Fibroblast of peridontal ligament (primary cell): ENCODE measurements around the gene F8A1.
"Not testable (repeated sequence)": the region's sequence is repeated elsewhere in the genome, so short reads cannot be mapped to it uniquely, and the experiment has no call there.

Experiments used
- DNase-seq: peaks from one replicate; pipeline ENCODE4 v3.0.0-alpha.2; 2010; ENCODE audit errors: extremely low read depth

F8A1 gene

GRCh38 chrX:154886069-154886788, at the start of gene F8A1:
Gene F8A1, plus strand, starts transcription at chrX:154886355. Its CDS starts 20 bp downstream, at chrX:154886375.
- not testable (repeated sequence) for DNase-seq

- DNase-seq = peak; percentile 70
Observed at GRCh38 chrX:154840856-154841255, 45.3 kb upstream of the F8A1 start.

- DNase-seq = peak; percentile 20
Observed at GRCh38 chrX:154850957-154851611, 35.1 kb upstream of the F8A1 start.

DNA sequence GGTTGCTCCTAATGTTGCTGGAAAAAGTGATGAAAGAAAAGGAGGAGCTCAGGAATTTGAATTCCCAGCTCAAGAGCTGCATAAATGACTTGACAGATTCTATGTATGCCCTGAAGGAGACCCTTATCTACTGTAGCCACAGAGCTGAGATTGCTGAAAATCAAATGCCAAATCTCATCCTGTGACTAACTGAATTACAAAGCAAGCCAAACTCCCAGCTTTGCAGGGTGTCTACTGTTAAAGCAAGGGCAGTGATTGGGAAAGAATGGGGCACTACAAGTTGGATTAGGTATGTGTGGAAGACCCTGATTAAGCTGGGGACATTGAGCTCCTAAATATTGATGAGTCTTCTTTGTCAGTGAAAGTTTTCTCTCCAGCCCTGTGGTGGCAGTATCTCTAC, 30.9 kb upstream of the F8A1 start:
- no peak for DNase-seq

DNA sequence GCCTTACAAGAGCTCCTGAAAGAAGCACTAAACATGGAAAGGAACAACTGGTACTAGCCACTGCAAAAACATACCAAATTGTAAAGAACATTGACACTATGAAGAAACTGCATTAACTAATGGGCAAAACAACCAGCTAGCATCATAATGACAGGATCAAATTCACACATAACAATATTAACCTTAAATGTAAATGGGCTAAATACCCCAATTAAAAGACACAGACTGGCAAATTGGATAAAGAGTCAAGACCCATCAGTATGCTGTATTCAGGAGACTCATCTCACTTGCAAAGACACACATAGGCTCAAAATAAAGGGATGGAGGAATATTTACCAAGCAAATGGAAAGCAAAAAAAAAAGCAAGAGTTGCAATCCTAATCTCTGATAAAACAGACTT, 17.6 kb upstream of the F8A1 start:
- not testable (repeated sequence) for DNase-seq

DNA sequence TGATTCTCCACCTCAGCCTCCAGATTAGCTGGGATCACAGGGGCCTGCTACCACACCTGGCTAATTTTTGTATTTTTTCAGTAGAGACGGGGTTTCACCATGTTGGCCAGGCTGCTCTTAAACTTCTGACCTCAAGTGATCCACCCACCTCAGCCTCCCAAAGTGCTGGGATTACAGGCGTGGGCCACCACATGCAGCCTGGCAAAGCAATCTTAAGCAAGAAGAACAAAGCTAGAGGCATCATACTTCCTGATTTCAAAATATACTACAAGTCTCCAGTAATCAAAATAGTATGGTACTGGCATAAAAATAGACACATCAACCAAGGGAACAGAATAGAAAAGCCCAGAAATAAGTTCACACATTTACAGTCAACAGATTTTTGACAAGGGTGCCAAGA, 12.8 kb upstream of the F8A1 start:
- DNase-seq = no peak

- not testable (repeated sequence) for DNase-seq
Observed at GRCh38 chrX:154884069-154884468, 2.1 kb upstream of the F8A1 start.

DNA sequence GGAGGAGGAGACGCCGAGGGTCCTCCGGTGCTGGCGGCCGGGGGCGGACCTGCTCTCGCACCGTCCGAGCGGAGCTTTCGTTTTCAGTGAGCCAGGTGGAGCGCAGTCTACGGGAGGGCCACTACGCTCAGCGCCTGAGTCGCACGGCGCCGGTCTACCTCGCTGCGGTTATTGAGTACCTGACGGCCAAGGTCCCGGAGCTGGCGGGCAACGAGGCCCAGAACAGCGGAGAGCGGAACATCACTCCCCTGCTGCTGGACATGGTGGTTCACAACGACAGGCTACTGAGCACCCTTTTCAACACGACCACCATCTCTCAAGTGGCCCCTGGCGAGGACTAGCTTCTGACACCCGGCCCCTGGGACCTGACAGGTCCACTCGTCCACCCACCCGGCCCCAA, 1.1 kb upstream of the F8A1 start:
- DNase-seq = not testable (repeated sequence)

DNA sequence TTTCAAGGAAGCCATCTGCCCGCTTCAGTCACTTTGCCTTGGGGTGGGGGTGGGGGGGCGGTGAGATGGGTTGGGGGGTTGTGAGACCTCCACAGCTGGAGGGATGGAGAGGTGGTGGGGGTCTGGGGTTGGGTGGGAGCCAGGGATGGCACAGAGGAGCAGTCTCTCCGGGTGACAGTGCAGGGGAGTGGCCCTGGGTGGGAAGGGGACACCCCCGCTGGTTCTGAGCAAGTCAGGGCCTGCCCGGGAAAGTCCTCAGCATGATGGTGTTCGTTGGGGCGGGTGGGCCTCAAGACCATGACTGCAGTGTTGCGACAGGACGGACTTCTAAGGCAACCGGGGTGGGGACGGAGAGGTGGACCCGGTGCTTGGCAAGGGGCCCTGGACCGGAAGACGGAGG, 606 bp upstream of the F8A1 start:
- DNase-seq = not testable (repeated sequence)

- not testable (repeated sequence) for DNase-seq
Observed at GRCh38 chrX:154886789-154887221, 650 bp downstream of the F8A1 start.

DNA sequence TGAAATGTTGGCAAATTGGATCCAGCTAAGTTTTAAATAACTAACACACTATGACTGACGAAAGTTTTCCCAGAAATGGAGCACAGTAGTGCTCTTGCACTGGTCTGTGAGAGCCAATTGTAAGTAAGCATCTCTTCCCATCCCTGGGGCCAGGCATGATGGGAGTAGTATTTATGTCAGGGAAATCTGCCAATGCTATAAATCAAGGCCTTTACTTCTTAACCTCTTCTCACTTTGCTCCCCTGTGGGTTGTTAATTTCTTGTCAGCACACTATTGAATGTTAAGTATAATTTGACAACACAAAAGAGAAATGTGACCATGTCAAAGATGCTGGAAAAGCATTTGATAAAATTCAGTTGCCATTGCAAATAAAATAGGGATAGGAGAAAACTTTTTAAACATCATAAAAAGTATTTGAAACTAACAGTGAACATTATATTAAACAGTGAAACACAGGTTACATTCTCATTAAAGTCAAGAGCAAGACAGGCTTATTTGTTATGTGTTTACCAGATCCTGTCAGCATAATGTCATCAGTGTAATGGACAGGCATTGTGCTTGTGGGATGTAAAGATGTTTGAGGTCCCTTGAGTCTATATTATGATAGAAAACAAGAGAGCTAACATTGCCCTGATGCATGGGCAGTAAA, 5.0 kb downstream of the F8A1 start:
- DNase-seq = no peak

DNA sequence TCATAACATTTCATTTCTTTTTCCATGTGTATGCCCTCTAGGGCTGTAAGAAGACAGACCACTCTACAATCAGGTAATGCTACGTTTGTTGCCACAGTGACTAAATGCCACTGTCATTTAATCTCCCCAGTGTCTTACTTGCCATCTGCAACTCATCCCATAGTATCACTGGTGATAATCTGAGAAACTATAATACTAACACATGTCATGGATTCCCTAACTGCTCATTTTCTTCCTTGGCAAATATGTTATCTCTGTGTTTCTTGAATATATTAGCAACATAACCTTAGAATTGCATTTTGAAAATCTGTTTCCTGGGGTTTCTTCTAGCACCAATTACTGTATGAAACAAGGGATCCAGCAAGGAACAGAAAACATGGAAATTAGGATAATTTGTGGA, 6.1 kb downstream of the F8A1 start:
- DNase-seq = no peak

DNA sequence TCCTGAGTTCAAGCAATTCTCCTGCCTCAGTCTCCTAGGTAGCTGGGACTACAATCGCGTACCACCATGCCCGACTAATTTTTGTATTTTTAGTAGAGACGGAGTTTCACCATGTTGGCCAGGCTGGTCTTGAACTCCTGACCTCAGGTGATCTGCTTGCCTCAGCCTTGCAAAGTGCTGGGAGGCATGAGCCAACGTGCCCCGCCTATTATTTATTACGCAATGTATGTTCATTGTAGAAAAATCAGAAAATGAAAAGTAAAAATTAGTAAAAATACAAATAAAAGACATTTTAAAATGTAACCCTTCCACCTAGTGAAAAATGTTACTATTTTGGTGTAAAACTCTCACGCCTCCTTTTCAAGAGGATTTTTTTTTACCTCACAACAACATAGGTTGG, 14.2 kb downstream of the F8A1 start:
- no peak for DNase-seq

DNA sequence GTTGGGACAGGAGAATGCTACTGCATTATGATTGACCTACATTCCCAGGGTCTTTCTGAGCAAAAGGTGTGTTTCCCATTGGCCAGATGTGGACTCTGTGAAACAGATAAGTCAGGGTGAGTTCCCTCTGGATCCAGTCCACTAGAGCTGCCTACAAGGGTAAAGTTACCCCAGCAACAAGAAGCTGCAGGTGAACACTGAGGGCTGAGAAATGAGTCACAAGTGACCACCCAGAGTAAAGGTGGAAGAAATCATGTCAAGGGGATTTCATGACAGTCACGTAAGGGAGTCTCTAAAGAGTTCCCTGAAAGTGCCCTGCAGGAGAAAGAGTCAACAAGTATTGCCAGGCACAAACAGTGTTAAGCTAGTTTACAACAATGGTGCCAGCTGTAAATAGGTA, 16.3 kb downstream of the F8A1 start:
- DNase-seq = no peak

- no peak for DNase-seq
Observed at GRCh38 chrX:154908821-154909220, 22.7 kb downstream of the F8A1 start.

- not testable (repeated sequence) for DNase-seq
Observed at GRCh38 chrX:154910048-154910447, 23.9 kb downstream of the F8A1 start.

GRCh38 chrX:154910528-154910927, 24.4 kb downstream of the F8A1 start:
- DNase-seq = not testable (repeated sequence)

DNA sequence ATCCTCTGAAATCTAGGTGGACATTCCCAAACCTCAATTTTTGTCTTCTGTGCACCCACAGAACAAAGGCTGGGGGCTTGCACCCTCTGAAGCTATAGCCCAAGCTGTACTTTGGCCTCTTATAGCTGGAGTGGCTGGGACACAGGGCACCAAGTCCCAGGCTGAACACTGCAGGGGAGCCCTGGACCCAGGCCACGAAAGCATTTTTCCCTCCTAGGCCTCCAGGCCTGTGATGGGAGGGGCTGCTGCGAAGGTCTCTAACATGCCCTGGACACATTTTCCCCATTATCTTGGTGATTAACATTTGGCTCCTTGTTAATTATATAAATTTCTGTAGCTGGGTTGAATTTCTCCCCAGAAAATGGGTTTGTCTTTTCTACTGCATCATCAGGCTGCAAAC, 27.9 kb downstream of the F8A1 start:
- DNase-seq = no peak

GRCh38 chrX:154918060-154918483, 31.9 kb downstream of the F8A1 start:
- peak; percentile 91 for DNase-seq

GRCh38 chrX:154924771-154925170, 38.6 kb downstream of the F8A1 start:
- DNase-seq = not testable (repeated sequence)
